Measurements from ENCODE around the gene CCDC182.

DNA sequence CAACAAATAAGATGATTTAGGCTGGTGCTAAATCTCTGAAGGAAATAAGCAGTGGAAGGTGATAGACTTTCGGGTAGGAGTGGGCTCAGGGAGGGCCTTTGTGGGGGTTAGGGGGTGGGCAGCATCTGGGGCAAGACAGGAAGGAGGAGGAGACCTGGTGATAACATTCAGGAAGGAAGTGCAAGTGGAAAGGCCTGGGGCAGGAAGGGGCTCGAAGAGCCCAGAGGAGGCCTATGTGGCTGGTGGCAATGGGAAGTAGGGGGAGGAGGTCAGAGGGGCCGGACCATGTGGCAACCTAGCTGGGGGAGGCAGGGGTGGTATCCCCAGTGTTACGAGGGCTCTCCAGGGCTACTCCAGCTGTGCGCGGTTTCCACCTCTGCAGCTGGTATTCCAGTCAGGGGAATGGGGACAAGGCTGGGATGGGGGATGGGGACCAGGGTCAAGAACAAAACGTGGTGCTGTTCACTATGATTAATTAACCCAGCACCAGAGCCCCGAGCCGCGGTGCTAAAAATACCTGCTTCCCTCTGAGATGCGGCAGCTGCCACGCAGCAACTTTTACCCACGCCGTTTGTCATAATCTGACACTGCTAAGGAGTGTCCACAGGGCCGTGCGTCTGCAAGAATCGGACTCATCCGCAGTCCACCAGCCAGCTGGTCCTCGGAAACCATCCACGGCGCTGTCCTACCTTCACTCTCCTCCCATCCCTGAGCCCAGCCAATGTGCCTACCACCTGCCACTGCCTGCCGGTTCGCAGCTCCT lies 5.2 kb upstream of the CCDC182 start:
- TF ChIP-seq GATA2 (IDR thresholded peaks at IDR 0.05; ENCODE audit: low read depth, low read length) = no peak
- TF ChIP-seq GATA3 (IDR thresholded peaks at IDR 0.05; ENCODE audit: low read depth, low read length) = no peak

Data from SH-SY5Y (cell line).